GM18868 (cell line): Measurements from ENCODE around the gene PRKCE.
"Not testable (repeated sequence)": the region's sequence is repeated elsewhere in the genome, so short reads cannot be mapped to it uniquely, and the experiment has no call there.

Source experiments
- ATAC-seq: cut with Tn5 transposase; IDR thresholded peaks from one replicate; pipeline ENCODE4 v1.9.1; 2021; ENCODE audit warnings: mild to moderate bottlenecking, moderate library complexity; ENCODE audit not compliant: unreplicated experiment

The PRKCE gene

DNA sequence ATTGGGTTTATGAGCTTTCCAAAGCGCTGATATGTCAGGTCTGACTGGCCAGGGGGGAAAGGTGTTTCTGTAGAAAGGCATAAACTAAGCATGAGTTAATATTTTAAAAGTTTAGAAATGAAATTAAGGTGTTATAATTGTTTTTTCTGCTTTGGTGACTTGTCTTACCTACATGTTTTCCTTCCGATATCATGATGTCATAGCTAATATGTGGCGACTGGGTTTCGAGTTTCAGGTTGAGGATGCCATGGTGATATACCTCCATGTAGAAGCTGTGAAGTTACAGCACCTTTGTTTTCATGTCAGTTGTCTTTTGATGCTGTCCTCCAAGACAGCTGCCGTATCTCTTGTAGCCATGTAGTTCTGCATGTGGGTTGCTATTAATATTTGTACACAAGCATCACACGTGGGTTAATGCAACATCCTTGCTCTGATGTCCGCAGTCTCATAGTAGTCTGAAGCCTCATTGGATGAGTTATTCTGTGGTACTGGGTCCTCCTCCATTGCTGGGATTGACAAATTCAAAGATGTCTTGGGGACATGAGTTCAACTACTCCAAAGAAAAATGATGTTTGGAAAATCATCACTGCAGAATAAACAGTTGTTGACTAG is 230.6 kb downstream of the PRKCE start:
- ATAC-seq: no peak

DNA sequence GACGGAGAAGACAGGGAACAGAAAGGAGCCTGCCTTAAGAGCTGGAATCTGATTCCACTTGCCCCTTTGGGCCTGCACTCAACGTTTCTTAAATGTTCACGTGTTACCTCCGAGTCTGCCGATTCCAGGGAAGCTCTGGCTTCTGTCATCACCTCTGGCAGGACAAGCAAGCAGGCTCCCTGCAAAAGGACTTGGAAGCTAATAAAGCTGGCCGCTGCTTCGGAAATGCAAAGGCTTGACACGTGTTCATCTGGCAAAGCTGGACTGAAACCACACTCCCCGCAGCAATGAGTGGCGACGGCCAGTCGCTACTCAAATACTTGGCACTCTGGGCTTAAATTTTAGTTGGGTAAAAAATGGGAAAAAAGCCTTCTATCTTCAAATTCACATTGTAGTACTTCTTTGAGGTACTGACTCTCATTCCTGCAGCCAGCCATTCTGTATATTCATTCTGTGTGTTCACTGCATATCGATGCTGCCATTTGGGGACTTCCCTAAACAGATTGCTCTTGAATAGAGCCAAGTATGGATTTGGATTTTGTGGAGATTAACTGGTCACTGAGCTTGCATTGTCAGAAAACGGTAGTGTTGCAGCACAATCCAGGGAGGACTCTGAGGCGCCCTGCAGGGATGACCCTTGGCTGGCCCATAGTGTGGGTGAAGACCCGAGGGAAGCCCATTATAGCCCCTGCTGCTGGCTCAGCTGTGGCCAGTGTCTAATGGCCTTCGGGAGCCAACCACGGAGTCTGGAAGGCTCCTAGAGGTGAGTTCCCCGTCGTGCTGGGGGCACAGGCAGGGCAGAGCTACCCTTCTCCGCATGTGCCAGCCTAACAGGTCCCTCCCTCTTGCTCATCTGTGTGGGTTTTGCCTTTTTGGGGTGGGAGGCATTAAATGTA is 231.5 kb downstream of the PRKCE start:
- no peak for ATAC-seq

DNA sequence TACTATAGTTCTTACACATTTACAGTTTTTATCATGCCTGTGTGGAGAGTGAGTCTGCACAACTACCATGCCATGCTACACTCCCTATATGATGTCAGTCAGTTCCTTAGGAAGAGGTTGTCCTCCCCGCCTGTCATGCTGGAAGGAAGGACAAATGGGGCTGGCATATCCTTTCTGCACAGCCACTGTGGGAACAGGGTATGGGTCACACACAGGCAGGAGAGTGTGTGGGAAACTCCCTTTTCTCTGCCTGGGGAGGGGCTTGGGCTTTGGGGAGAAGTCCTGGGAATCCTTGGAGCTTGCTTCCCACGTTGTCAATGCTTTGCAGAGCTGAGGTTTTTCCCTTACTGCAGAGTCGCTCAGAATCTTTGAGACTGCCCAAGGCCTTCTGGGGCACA is 232.1 kb downstream of the PRKCE start:
- ATAC-seq: no peak

DNA sequence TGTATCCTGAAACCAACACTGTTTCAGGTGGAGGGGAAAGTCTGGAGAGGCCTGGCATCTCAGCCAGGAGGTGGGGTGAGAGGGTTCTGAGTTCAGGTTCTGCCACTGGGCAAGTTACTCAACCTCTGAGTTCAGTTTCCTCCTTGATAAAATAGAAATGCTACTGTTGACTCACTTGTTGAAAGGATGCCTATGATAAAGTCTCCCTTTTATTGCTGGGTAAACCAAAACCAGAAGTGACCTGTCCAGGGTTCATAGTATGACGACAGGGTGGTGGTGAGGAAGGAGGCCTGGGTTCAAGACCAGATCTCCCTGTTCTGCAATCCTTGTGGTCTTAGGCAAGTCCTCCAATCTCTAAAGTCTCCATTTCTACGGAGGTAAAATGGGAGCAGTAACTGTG is 232.7 kb downstream of the PRKCE start:
- no peak for ATAC-seq

DNA sequence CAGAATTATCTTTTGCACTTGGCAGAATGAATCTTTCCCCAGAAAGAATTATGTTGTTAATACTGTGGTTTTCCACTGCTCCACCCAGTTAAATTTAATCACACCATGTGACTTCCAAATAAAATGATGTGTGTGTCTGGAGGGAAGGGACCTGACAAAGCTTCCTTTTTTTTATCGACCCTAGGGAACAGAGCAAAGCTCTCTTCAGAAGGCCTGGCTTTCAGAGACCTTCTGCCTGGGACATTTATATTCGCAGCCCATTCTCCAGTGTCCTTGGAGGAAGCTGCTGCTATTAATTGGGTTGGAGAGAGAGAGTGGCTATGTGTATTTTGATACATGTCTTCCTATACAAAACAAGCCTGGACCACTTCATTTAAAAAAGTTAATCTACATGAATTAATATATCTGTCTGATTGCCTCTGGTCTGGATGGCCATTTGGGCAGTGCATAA is 233.7 kb downstream of the PRKCE start:
- no peak for ATAC-seq

DNA sequence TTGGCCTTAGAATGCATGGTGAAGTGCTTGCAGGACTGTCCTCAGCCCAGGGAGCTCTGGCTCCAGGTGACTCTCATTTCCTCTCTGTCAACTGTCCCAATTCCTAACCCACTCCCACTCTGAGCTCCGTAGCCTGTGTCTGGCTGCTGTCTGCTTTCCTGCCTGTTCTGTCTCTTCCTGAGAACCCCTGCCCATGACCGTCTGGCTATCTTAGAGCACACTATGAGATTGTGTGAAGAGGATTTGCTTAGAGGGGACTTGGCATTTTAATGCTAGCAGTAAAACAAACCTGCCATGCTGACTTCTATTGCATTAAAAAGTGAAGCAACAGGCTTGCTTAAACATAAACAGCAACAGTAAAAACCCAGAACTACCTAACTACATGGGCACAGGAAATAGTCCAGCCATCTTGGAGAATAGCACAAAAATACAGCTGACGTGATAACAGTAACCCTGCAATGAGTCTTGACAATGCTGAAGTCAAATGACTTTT is 234.7 kb downstream of the PRKCE start:
- ATAC-seq: no peak

DNA sequence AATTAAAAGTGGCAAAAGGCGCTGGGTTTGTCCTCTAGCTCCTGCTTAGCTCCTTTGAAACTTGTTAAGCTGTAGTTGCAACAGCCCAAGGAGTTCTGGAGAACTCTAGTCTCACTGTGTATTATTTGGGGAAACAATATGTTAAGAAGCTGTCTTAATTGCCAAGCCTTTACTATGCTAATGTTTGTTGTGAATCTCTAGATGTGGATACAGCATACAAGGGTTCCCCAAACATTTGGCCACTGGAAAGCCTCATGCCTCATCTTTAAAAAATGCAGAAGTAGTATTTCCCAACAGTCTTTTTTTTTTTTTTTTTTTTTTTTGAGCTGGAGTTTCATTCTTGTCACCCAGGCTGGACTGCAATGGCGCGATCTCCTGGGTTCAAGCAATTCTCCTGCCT is 236.7 kb downstream of the PRKCE start:
- no peak for ATAC-seq

DNA sequence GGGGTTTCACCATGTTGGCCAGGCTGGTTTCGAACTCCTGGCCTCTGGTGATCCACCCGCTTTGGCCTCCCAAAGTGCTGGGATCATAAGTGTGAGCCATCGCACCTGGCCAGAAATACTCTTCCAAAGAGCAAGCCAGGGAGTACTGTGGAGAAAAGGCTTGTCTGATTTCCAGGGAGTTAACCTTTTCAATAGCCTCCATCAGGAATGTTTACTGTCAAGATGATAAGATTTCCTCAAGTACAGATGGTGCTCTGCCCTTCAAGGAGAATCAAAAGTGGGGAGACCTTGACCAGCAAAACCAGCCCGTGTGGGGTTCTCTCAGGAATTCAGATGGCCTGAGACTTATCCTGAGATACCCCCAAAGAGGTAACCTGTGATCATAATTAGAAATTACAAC is 237.2 kb downstream of the PRKCE start:
- ATAC-seq: no peak

DNA sequence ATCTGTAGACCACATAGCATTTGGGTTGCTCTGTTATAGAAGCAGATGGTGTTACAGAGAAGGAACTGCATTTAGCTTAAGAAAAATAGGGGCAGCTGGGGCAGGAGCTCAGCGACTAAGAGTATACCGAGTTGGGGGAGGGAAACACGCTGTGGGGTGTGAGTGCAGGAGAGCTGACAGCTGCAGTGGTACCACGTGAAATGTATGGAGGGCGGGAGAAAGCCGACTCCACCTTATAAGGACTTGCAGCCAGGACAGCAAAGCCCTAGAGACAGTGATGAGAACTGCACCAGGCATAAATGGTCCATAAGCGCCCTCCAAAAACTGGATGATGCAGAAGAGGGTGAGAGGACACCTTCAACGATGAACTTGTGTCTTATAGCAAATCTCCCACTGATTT is 237.6 kb downstream of the PRKCE start:
- peak; percentile 71 for ATAC-seq

DNA sequence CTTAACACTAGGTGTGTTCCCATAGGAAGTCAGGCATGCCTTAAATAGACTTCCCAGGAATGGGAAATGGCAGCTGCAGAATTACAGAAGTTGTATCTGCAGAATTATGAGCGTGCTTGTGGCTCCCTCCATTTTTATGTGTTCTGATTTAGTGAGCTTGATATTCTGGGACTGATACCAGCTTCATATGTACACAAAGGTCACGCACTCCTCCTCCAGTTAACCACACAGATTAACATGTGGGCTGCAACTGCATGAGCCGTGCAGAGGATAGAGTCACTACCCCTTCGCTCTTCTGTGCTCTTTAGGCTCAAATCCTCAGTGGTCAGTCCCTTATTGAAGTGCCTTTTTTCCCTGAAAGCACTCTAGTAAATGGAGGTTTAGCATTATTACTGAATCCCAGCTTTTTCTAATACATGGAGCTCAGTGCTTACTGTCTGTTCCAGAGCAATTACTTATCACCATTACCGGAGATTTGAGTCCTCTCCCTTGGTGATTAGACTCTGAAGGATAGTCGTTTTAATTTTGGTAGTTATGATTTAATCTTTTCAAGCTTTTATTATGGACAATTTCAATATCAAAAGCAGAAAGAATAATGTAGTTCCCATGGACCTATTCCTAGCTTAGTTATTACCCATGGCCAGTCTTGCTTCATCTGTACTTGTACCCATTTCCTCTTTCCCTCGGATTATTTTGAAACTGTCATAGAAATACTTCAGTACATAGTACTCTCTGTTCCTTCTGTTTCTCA is 238.3 kb downstream of the PRKCE start:
- peak; percentile 37 for ATAC-seq

DNA sequence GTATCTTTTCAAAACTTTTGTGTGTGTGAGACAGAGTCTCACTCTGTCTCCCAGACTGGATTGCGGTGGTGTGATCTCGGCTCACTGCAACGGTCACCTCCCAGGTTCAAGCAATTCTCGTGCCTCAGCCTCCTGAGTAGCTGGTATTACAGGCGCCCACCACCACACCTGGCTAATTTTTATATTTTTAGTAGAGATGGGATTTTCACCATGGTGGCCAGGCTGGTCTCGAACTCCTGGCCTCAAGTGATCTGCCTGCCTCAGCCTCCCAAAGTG is 238.8 kb downstream of the PRKCE start:
- not testable (repeated sequence) for ATAC-seq

DNA sequence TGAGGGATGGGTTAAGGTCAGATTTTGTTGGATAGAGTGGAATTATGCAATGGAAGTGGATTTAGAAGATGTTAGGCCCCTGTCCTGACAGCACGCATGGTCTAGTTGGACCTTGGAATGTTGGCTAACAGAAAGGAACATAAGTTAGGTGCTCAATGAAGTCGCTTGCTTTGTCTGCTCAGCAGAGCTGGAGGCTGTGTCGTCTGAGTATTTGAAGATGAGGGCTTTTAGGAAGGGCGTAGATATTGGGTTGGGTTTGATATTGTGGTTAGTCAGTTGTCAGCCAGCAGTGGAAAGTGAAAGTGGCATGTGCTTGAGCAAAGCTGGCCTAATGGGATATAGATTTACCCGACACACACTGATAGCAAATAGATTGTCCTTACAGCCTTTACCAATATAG is 239.3 kb downstream of the PRKCE start:
- no peak for ATAC-seq

DNA sequence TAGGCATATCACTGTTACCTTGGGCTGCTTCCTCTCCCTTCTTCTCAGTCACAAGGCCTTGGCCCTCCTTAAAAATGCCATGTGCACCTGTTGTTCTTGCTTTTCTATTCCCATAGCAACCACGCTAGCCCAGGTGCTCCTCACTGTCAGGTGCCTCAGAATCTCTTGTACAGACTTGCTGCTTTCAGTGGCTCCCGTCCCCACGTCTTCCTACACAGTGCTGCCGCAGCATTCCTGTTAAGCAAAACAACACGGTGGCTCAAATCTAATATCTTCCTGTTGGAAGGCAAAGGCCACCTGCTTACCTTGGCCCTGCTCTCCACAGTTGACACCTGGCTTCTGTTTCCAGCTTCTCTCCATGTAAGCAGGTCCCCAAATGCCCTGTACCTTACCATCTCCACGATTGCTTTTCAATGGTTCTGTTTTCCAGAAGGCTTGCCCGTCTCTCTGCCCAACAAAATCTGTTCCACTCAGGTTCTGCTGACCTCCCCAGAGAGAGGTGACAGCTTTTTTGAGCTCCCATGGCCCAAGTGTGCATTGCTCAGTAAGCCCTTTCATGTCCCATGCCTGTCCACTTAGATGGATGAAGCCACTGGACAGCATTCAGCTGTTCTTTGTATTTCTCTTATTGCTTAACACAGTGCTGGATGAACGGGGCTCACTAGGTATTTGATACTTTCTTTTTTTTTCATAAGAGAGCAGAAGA is 240.4 kb downstream of the PRKCE start:
- no peak for ATAC-seq

DNA sequence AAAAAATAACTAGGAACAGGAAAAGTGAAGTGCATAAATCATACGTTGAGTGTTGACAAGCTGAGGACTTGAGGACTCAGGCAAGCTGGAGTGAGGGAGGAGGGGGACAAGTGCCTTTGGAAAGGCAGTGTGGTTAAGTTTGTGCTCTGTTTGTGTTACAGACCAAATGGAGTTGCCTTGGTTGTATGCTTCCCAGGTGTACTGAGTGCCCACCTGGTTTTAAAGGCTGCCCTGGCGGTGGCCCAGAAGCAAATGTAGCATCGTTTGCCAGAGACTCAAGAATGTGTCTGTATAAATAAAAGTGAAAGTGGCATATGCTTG is 240.9 kb downstream of the PRKCE start:
- no peak for ATAC-seq

DNA sequence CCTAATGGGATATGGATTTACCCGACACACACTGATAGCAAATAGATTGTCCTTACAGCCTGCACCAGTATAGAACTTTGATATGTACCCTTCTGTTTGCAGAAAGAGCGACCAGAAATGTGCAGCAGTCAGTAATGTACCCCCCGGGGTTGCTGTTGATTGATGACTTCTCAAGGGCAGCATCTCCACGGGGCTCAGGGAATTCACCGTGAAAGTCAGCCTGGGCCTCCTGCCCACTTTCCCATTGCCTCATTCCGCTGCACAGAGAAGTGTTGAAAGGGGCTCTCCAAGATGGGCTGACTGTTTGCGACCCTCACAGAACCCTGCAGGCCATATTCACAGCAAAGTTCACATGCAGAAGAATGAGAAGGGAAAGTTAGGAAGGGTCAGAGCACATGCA is 241.3 kb downstream of the PRKCE start:
- no peak for ATAC-seq

DNA sequence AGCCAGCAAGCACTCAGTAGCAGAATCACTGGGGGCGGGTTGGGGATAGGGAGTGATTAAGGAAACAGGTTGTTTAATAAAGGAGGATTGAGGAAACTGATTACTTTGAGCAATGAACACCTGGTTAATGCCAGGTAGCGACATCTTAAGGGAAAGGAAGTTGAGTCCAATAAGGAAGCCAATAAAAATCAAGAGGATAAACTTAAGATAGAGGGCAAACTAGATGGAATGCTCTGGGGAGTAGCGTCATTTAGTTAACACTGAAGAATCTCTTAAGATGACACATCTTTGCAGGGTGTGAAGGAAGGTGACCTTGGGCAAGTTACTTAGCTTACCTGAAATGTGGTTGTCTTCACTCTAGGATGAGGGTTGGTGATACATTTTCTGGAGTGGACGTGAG is 242.7 kb downstream of the PRKCE start:
- no peak for ATAC-seq

DNA sequence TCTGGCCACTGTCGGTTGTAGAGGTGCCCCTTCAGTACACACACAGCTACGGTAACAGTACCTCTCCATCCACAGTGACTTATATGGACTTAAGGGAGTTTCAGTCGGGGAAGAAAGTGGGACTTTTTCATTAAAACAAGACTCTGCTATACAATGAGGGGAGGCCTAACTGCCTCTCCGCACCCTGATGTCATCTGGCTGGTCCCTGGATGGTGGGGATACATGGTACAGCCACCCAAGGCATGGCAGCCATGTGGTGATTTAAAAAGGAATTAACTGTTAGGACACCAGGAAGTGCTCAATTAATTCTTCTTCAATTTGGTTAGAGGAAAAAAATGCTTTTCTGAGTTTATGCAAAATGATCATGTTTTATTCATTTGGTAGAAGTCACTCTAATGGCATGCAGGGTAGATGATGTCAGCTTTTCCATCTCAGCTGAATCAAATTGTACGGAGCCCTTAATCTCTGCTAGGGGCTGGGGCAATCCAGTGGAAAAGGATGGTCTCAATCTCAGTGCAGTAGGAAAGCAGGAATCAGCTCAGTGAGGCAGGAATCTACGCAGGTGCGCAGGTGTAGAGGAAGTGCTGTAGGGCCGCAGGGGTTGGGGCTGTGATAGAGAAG is 243.9 kb downstream of the PRKCE start:
- no peak for ATAC-seq

DNA sequence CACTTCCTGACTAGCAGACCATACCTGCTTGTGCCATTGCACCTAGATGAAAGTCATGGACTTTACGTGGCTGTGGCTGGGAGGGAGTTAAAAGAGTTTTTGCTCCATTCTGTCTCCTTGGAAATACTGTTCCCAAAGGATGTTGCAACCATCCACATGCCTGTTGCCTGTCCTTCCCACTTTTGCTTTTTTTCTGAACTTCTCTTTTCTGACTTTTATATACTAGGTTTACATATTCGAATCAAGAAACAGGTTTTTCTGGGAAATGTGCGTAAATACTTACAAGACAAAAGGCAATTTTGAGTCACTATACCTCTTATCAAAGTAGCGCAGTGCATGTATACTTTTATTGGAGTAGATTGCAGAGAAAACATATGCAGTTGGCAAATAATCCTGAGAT is 244.8 kb downstream of the PRKCE start:
- ATAC-seq: no peak

DNA sequence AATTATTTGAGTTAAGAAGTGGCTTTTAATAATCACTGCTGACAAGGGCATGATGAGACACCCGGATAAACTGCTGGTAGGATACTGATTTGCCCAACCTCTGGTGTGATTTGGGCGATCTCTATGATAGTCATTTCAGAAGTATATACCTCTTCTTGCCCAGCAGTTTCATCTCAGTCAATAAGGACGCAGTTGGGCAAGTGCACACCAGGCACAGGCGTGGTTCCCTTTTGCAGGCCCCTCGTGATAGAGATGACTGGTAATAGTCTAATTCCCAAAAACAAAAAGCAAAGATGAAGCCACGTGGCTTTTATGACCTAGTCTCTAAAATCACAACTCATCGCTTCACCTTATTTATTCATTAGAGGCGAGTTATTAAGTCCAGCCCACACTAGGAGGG is 246.4 kb downstream of the PRKCE start:
- peak; percentile 67 for ATAC-seq

DNA sequence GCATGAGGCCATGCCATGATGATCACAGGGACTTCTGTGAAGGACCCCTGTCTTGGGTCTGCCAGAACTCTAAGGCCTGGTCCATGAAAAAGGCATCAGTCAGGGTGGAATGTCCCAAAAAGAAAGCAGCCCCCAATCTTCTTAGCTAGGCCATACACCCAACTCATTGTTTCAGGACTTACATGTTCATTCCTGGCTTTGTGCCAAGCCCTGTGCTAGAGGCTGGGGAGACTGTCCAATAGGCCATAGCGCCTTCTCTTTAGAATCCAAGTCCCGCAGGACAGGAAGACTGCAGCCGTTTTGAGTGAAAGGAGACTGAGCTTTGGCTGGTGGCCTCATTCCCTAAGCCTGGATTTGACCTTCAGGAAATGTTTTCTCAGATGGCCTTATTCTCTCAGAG is 247.3 kb downstream of the PRKCE start:
- ATAC-seq: no peak

DNA sequence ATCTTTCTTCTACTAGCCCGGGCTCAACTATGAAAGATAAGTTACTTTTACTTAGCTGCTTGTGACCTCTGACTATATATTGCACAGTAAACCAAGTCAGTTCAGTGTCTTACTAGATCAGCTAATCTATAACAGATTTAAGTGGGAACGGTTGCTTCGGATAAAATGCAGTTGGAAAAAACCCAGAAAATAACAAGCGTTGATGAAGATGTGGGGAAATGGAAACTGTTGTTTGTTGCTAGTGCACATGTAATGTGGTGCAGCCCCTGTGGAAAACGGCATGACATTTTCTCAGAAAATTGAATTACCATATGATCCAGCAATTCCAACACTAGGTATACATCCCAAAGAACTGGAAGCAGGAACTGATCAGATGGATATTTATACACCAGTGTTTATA is 248.5 kb downstream of the PRKCE start:
- no peak for ATAC-seq
